ENCODE results near the gene HBD.

Gene HBD

DNA sequence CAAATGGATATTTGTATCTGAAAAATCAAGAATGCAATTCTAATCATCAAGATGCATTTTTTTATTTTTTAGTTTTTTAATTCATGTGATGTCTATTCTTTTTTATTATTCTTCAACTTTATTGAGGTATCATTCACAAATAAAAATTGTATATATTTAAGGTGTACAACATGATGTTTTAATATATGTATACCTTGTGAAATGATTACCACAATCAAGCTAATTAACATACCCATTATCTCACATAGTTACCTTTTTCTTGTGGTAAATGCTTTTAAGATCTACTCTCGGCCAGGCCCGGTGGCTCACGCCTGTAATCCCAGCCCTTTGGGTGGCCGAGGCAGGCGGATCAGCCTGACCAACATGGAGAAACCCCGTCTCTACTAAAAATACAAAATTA, 11.1 kb downstream of the HBD start:
- TF ChIP-seq CTCF (IDR thresholded peaks at IDR 0.05): no peak

GRCh38 chr11:5210376-5210885, 23.9 kb downstream of the HBD start:
- no peak for TF ChIP-seq CTCF (IDR thresholded peaks at IDR 0.05)

- peak; percentile 65 for TF ChIP-seq CTCF (IDR thresholded peaks at IDR 0.05)
These were observed 29.5 kb downstream of the HBD start for GRCh38 chr11:5204787-5205186.

- TF ChIP-seq CTCF (IDR thresholded peaks at IDR 0.05): no peak
These were observed 30.9 kb downstream of the HBD start for GRCh38 chr11:5203366-5203765.

- no peak for TF ChIP-seq CTCF (IDR thresholded peaks at IDR 0.05)
These were observed 33.7 kb downstream of the HBD start, which contains the start of gene OR51V1 for GRCh38 chr11:5200582-5200981. OR51V1 (minus strand) TSS chr11:5200682; CDS start chr11:5200682, 0 bp downstream.

DNA sequence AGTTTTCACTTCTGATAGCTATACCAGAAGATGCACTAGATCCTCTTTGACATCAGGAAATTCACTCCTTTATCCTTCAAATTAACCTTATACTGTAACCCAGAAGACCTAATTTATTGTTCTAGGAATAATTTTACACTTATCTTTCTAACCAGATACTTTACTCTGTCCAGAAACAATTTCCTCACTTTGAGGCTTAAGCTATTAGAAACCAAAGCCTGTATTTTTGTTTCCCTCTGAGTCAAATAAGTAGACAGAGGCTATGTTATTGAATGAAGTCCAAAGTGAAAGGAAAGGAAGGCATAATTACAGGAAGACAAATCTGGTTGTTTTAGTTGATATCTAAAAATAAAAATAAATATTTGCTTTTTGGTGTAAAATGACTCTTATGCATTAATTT, 36.0 kb downstream of the HBD start:
- no peak for TF ChIP-seq CTCF (IDR thresholded peaks at IDR 0.05)

- no peak for TF ChIP-seq CTCF (IDR thresholded peaks at IDR 0.05)
These were observed 36.7 kb downstream of the HBD start for GRCh38 chr11:5197536-5197935.

- TF ChIP-seq CTCF (IDR thresholded peaks at IDR 0.05): no peak
These were observed 37.6 kb downstream of the HBD start for GRCh38 chr11:5196731-5197130.
